ENCODE data around the gene CAND2.

- TF ChIP-seq CTCF (IDR thresholded peaks at IDR 0.05), result no peak
- no peak for TF ChIP-seq ZFX (IDR thresholded peaks at IDR 0.05; ENCODE audit: borderline replicate concordance)
Observed at GRCh38 chr3:12818773-12819172, 22.3 kb downstream of the CAND2 start.
